IMR-90 (cell line): ENCODE results near the gene HK3. TPM values are rescaled to one million over a fixed set of nuclear protein-coding genes. Genes with fewer than 3 reads are reported as not detected.

ENCODE experiments used
- ATAC-seq: fragments of 200-7000 bp; cut with Tn5 transposase; 2 replicates; pipeline ENCODE4 v1.9.1; 2020; ENCODE audit warnings: low read depth, mild to moderate bottlenecking, moderate library complexity
- BruUV-seq: library from RNA; stranded (reverse); fragments of 400-500 nt; replicated peaks from 2 replicates; lab custom pipeline; 2021; lab: Mats Ljungman, UMichigan
- CTCF ChIA-PET: fragments of 300-600 bp; formaldehyde crosslinking; extraction: SDS; loops from one replicate; lab custom pipeline; 2021; ENCODE audit warnings: antibody characterized with exemption; lab: Yijun Ruan, JAX
- POLR2A ChIA-PET: fragments of 300-600 bp; sonication (Branson Sonifier 250); formaldehyde crosslinking; loops from one replicate; lab custom pipeline; 2022; ENCODE audit warnings: antibody characterized with exemption; ENCODE audit not compliant: unreplicated experiment; lab: Charles Lee
- DNase-seq: peaks from one replicate; pipeline ENCODE4 v3.0.0; 2013
- H2AFZ ChIP-seq: replicated peaks from 2 replicates; pipeline ENCODE3; 2013; ENCODE audit warnings: low read length, mild to moderate bottlenecking; ENCODE audit not compliant: poor library complexity
- H2AK5ac ChIP-seq: 2 replicates; pipeline ENCODE4 v1.6.1; 2013; ENCODE audit warnings: low read depth, low read length, inconsistent platforms
- H2AK9ac ChIP-seq: replicated peaks from 2 replicates; pipeline ENCODE3; 2013; ENCODE audit warnings: mild to moderate bottlenecking, low read depth, low read length, moderate library complexity; ENCODE audit not compliant: poor library complexity
- H2BK120ac ChIP-seq: 2 replicates; pipeline ENCODE4 v1.6.1; 2013; ENCODE audit warnings: low read depth, low read length, inconsistent platforms
- H2BK15ac ChIP-seq: 3 replicates; pipeline ENCODE4 v1.6.1; 2013; ENCODE audit warnings: low read depth, low read length, inconsistent platforms
- H2BK20ac ChIP-seq: 2 replicates; pipeline ENCODE4 v1.6.1; 2013; ENCODE audit warnings: low read depth, mild to moderate bottlenecking, inconsistent platforms, low read length, moderate library complexity
- H2BK5ac ChIP-seq: 2 replicates; pipeline ENCODE4 v1.6.1; 2013; ENCODE audit warnings: mild to moderate bottlenecking, low read depth, low read length, inconsistent platforms; ENCODE audit not compliant: poor library complexity, severe bottlenecking
- H3K14ac ChIP-seq: replicated peaks from 2 replicates; pipeline ENCODE4 v1.6.1; 2013; ENCODE audit warnings: low read depth, low read length, inconsistent platforms
- H3K18ac ChIP-seq: 2 replicates; pipeline ENCODE4 v1.6.1; 2013; ENCODE audit warnings: low read depth, low read length, control low read depth
- H3K23ac ChIP-seq: 2 replicates; pipeline ENCODE4 v1.6.1; 2013; ENCODE audit warnings: low read depth, low read length, inconsistent platforms
- H3K27ac ChIP-seq: 2 replicates; pipeline ENCODE4 v1.5.1; 2013; ENCODE audit warnings: mild to moderate bottlenecking, control low read depth, low read length; ENCODE audit not compliant: insufficient read depth
- H3K27me3 ChIP-seq: 2 replicates; pipeline ENCODE4 v1.6.1; 2013; ENCODE audit warnings: low read length; ENCODE audit not compliant: control insufficient read depth, insufficient read depth
- H3K36me3 ChIP-seq: 2 replicates; pipeline ENCODE4 v1.6.1; 2013; ENCODE audit warnings: low read length, mixed read lengths; ENCODE audit not compliant: control insufficient read depth, insufficient read depth
- H3K4ac ChIP-seq: 2 replicates; pipeline ENCODE4 v1.6.1; 2013; ENCODE audit warnings: low read depth, low read length, inconsistent platforms
- H3K4me1 ChIP-seq: 2 replicates; pipeline ENCODE4 v1.6.1; 2013; ENCODE audit warnings: low read length, mixed read lengths; ENCODE audit not compliant: control insufficient read depth, insufficient read depth
- H3K4me2 ChIP-seq: 2 replicates; pipeline ENCODE4 v1.6.1; 2013; ENCODE audit warnings: low read depth, mild to moderate bottlenecking, control low read depth, low read length, moderate library complexity
- H3K4me3 ChIP-seq: 2 replicates; pipeline ENCODE4 v1.5.1; 2013; ENCODE audit warnings: low read depth, mild to moderate bottlenecking, control low read depth, low read length, moderate library complexity; ENCODE audit not compliant: insufficient read depth
- H3K56ac ChIP-seq: 2 replicates; pipeline ENCODE4 v1.6.1; 2013; ENCODE audit warnings: low read length, inconsistent platforms; ENCODE audit not compliant: insufficient read depth; ENCODE audit errors: extremely low read depth
- H3K79me1 ChIP-seq, 2 experiments: 2 replicates each; pipeline ENCODE4 v1.6.1; 2013; ENCODE audit warnings: low read length in 2 of 2, inconsistent platforms in 1 of 2, low read depth in 1 of 2
- H3K9ac ChIP-seq: 2 replicates; pipeline ENCODE4 v1.6.1; 2013; ENCODE audit warnings: low read depth, low read length, control low read depth
- H3K9me1 ChIP-seq: 2 replicates; pipeline ENCODE4 v1.6.1; 2013; ENCODE audit warnings: low read length, inconsistent platforms; ENCODE audit not compliant: insufficient read depth
- H3K9me3 ChIP-seq: 2 replicates; pipeline ENCODE4 v1.6.1; 2013; ENCODE audit warnings: low read length; ENCODE audit not compliant: control insufficient read depth, insufficient read depth
- H4K20me1 ChIP-seq: 2 replicates; pipeline ENCODE4 v1.6.1; 2013; ENCODE audit warnings: low read length, inconsistent platforms; ENCODE audit not compliant: insufficient read depth
- H4K5ac ChIP-seq: 2 replicates; pipeline ENCODE4 v1.6.1; 2013; ENCODE audit warnings: mild to moderate bottlenecking, low read depth, low read length, control low read depth
- H4K8ac ChIP-seq, 2 experiments: 2 replicates each; pipeline ENCODE4 v1.6.1; 2013; ENCODE audit warnings: low read depth in 2 of 2, low read length in 2 of 2, control low read depth in 1 of 2, inconsistent platforms in 1 of 2
- H4K91ac ChIP-seq: 2 replicates; pipeline ENCODE4 v1.6.1; 2013; ENCODE audit warnings: low read depth, low read length, inconsistent platforms; ENCODE audit not compliant: insufficient read depth
- BHLHE40 ChIP-seq: fragments of 150-350 bp; IDR thresholded peaks from 2 replicates; pipeline ENCODE4 v1.6.1; 2016; ENCODE audit warnings: mild to moderate bottlenecking, low read depth, low read length
- CEBPB ChIP-seq: IDR thresholded peaks from 2 replicates; pipeline ENCODE4 v1.6.1; 2012; ENCODE audit warnings: low read depth, low read length, improper control_type of control experiment
- FOS ChIP-seq: fragments of 150-350 bp; IDR thresholded peaks from 2 replicates; pipeline ENCODE4 v1.6.1; 2016; ENCODE audit warnings: low read depth, low read length
- MAFK ChIP-seq: IDR thresholded peaks from 2 replicates; pipeline ENCODE4 v1.6.1; 2012; ENCODE audit warnings: low read depth, low read length, improper control_type of control experiment
- MAZ ChIP-seq: IDR thresholded peaks from 2 replicates; pipeline ENCODE4 v1.6.1; 2012; ENCODE audit warnings: low read depth, mild to moderate bottlenecking, low read length, improper control_type of control experiment, moderate library complexity, borderline replicate concordance
- POLR2A ChIP-seq: IDR thresholded peaks from 2 replicates; pipeline ENCODE4 v1.6.1; 2012; ENCODE audit warnings: mild to moderate bottlenecking, low read depth, low read length
- RCOR1 ChIP-seq: IDR thresholded peaks from 2 replicates; pipeline ENCODE4 v1.6.1; 2012; ENCODE audit warnings: mild to moderate bottlenecking, low read length, improper control_type of control experiment; ENCODE audit not compliant: insufficient replicate concordance
- SMC3 ChIP-seq: fragments of 150-350 bp; IDR thresholded peaks from 2 replicates; pipeline ENCODE4 v1.6.1; 2016; ENCODE audit warnings: low read depth, mild to moderate bottlenecking, antibody characterized with exemption, low read length, moderate library complexity
- WGBS, 2 experiments: methylation state at CpG; one replicate each; pipeline versions ENCODE4 v1.1.5 to v1.1.7; 2013; ENCODE audit warnings: missing lambda C conversion rate in 2 of 2; ENCODE audit not compliant: insufficient read length in 1 of 2; ENCODE audit errors: extremely low coverage in 2 of 2; 5-methylcytosine and 5-hydroxymethylcytosine counted together
- dilution Hi-C: fragments of 300-500 bp; cut with HindIII; formaldehyde crosslinking; loops from one replicate; pipeline ENCODE4 v1.14.3; 2018; ENCODE audit warnings: low sequenced_read_pairs; ENCODE audit not compliant: unreplicated experiment
- in situ Hi-C: fragments of 300-500 bp; cut with MboI; formaldehyde crosslinking; loops from 3 replicates; pipeline ENCODE4 v1.14.3; 2019; ENCODE audit warnings: low sequenced_read_pairs, inconsistent platforms, mixed read lengths
- intact Hi-C: fragments of 100-400 bp; cut with micrococcal nuclease; formaldehyde crosslinking; loops from 2 replicates; pipeline ENCODE4 v1.10.0; 2022
- polyA plus RNA-seq, 3 experiments: library from polyadenylated mRNA; depleted of rRNA; stranded (reverse); fragments of >200 nt; gene quantifications; 2 replicates each; pipeline ENCODE4 v1.2.3, GENCODE V29; 2012; ENCODE audit warnings: low replicate concordance in 1 of 3
- total RNA-seq: library from RNA; depleted of rRNA; stranded (reverse); fragments of >200 nt; gene quantifications from 2 replicates; pipeline ENCODE4 v1.2.3, GENCODE V29; 2012

The HK3 gene
- total and polyA plus RNA-seq, 2 of the 4 experiments (the other 2 are of a cell fraction): not detected

DNA sequence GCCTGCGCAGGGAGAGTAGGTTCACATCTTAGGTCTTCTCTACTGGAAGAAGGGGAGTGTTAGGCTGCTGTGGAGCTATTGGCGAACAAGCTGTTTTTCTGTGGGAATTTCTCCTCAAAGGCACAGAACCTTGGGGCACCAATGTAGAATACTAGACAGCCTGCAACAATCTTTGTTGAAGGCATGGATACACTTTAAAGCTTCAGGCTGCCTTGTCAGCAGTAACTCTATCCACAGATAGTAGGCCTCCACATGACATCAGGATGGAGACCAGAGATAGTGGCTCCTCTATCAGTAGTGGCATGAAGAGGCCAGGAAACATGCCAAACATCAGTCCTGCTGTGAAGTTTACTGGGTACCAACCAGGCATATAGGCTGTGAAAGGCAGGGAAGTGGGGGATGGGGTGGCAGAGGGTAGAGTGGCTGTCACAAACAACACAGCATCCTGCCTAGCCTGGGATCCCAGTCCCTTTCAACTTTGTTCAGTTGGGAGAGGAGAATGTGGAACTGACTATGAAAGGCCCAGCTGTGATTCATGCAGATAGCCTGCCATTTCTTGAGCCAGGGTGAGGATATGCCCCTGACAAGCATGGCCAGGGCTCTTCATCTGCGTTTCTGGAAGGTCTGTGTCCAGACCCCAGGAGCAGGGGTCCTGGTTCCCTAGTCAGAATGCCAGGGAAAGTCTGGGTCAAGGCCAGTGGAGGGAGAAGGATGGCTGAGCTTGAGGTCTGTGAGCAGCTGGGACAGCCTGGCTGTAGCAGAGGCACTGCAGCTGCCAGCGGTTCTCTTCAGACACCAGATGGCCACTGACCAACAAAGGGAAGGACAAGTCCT is 1.0 kb upstream of the HK3 start:
- Histone ChIP-seq H3K23ac (no peak overlapping the region), H3K27ac (no peak overlapping the region), H2AK5ac (no peak overlapping the region), H3K56ac (no peak overlapping the region), H3K4me3 (no peak overlapping the region), H3K27me3 (peaks cover 6% of the 10 kb centered on the region), H3K9me3 (no peaks in the 10 kb centered on the region), H3K9ac (no peak overlapping the region), H3K4me2 (no peak overlapping the region), H3K9me1 (peaks cover 10% of the 10 kb centered on the region), H3K14ac (no peak overlapping the region), H3K36me3 (peaks cover 17% of the 10 kb centered on the region), H2BK120ac (no peak overlapping the region), H3K18ac (no peak overlapping the region), H4K5ac (no peak overlapping the region), H3K4ac (no peak overlapping the region), H2BK20ac (no peak overlapping the region), H4K91ac (no peak overlapping the region), H4K8ac (no peak overlapping the region), H2BK5ac (no peak overlapping the region), H3K79me1 (no peaks in the 10 kb centered on the region), H3K4me1 (no peaks in the 10 kb centered on the region), H2AK9ac (peak overlapping the region; percentile 26), H2AFZ (peak overlapping the region; percentile 53), H4K20me1 (no peaks in the 10 kb centered on the region; the same call in 1 of the 2 replicates), H2BK15ac (no peak overlapping the region)
- CTCF ChIA-PET: no interaction called here
- DNase-seq (peak; percentile 5), ATAC-seq (peak; percentile 30)
- BruUV-seq: no TSS peak
- dilution Hi-C loops: no loop called here
- intact Hi-C loops: no loop called here
- POLR2A ChIA-PET: no interaction called here
- in situ Hi-C loops: no loop called here
- no peak for TF ChIP-seq MAFK
- TF ChIP-seq POLR2A: no peak
- no peak for TF ChIP-seq BHLHE40
- TF ChIP-seq FOS: no peak
- no peak for TF ChIP-seq MAZ
- no peak for TF ChIP-seq SMC3
- TF ChIP-seq CEBPB: no peak
- TF ChIP-seq RCOR1: no peak
- no CpG with 5 or more reads among the region's 4 CpGs for WGBS, 2 experiments
